ENCODE data around the gene PTPA. TPM values are rescaled to one million over a fixed set of nuclear protein-coding genes. Genes with fewer than 3 reads are reported as not detected.
"Not testable (repeated sequence)": the region's sequence is repeated elsewhere in the genome, so short reads cannot be mapped to it uniquely, and the experiment has no call there.

PTPA gene
- total and polyA plus RNA-seq, 8 donors = 32.7 to 71.4 (median 43.3) TPM

GRCh38 chr9:129162497-129163197 is 51.4 kb downstream of the PTPA start:
- WGBS, 2 donors = 92 to 93% methylated on average over 11 of the region's 11 CpGs
- no peak for ATAC-seq
- Histone ChIP-seq H3K9me3 (no peaks in the 10 kb centered on the region), H3K36me3 (no peaks in the 10 kb centered on the region), H3K4me3 (no peak overlapping the region), H3K27me3 (no peaks in the 10 kb centered on the region), H3K4me1 (peaks cover 7 to 13% (median 8%) of the 10 kb centered on the region in 3 donors), H3K27ac (no peak overlapping the region)
- TF ChIP-seq, protein P1, sequence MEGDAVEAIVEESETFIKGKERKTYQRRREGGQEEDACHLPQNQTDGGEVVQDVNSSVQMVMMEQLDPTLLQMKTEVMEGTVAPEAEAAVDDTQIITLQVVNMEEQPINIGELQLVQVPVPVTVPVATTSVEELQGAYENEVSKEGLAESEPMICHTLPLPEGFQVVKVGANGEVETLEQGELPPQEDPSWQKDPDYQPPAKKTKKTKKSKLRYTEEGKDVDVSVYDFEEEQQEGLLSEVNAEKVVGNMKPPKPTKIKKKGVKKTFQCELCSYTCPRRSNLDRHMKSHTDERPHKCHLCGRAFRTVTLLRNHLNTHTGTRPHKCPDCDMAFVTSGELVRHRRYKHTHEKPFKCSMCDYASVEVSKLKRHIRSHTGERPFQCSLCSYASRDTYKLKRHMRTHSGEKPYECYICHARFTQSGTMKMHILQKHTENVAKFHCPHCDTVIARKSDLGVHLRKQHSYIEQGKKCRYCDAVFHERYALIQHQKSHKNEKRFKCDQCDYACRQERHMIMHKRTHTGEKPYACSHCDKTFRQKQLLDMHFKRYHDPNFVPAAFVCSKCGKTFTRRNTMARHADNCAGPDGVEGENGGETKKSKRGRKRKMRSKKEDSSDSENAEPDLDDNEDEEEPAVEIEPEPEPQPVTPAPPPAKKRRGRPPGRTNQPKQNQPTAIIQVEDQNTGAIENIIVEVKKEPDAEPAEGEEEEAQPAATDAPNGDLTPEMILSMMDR (IDR thresholded peaks at IDR 0.05) = no peak
- intact Hi-C loops (cut with DNase I) = no loop called here
- FAIRE-seq = no peak
- DNase-seq = no peak

DNA sequence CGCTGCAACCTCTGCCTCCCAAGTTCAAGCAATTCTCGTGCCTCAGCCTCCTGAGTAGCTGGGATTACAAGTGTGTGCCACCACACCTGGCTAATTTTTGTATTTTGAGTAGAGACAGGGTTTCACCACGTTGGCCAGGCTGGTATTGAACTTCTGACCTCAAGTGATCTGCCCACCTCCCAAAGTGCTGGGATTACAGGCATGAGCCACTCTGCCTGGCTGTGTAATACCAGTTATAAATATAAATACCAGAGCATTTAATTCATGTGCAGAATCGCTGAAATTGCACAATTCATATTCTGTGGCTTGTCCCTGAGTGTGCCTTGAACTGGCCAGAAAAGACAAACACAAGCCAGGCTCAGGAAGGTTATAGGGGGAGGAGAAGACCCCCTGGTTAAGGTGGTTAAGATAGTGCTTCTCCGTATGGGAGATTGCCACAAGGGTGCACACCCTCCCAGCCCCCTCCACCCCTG is 52.0 kb downstream of the PTPA start:
- FAIRE-seq = not testable (repeated sequence)

DNA sequence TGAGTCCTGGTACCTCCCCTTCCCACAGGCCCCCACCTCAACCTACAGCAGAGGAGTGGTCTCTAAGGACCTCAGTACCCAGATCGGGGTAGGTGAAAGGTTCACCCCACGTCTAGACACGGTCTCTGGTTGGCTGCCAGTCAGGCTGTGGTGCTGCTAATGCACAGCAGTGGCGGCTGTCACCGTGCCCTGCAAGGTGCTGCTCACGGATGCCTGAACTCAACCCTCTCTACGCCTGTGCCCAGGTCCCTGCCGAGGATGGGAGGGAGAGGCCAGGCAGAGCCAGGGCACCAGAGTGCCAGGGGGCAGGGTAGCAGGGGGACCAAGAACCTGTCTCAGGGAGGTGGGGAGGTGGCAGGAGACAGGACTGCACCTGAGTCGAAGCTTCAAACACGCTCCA is 52.5 kb downstream of the PTPA start:
- no peak overlapping the region for H3K4me3 ChIP-seq
- H3K4me1 ChIP-seq = peaks cover 7 to 19% (median 17%) of the 10 kb centered on the region in 3 donors
- WGBS, 2 donors = 86 to 87% methylated on average over 10 of the region's 10 CpGs
- ATAC-seq (no peak), DNase-seq (no peak), FAIRE-seq (no peak)
- TF ChIP-seq, protein P1 (IDR thresholded peaks at IDR 0.05) = no peak
- no peaks in the 10 kb centered on the region for H3K9me3 ChIP-seq
- H3K27me3 ChIP-seq = no peaks in the 10 kb centered on the region
- peak overlapping the region; percentile 39 to 81 (median 60) for H3K27ac ChIP-seq
- no peaks in the 10 kb centered on the region for H3K36me3 ChIP-seq
- intact Hi-C loops (cut with DNase I) = no loop called here

More for the DNA sequence above, 52.0 kb downstream of the PTPA start:
- peak overlapping the region in 3 of 4 donors; percentile 46 to 81 (median 74) for H3K27ac ChIP-seq
- ATAC-seq; H3K9me3 ChIP-seq; DNase-seq; H3K27me3 ChIP-seq; H3K4me3 ChIP-seq; H3K36me3 ChIP-seq; intact Hi-C loops (cut with DNase I): not testable (repeated sequence)
- H3K4me1 ChIP-seq = peaks cover 7 to 19% (median 14%) of the 10 kb centered on the region in 3 donors
- WGBS, 2 donors = 76% methylated on average over 5 of the region's 5 CpGs

GRCh38 chr9:129164246-129164930 is 53.2 kb downstream of the PTPA start:
- peak in 3 of 4 donors; percentile 16 to 49 (median 20) for ATAC-seq
- no peaks in the 10 kb centered on the region for H3K36me3 ChIP-seq
- intact Hi-C loops (cut with DNase I) = no loop called here
- peaks cover 7 to 19% (median 17%) of the 10 kb centered on the region in 3 donors for H3K4me1 ChIP-seq
- H3K27ac ChIP-seq = peak overlapping the region; percentile 39 to 81 (median 60)
- TF ChIP-seq, protein P1 (IDR thresholded peaks at IDR 0.05) = no peak
- FAIRE-seq = no peak
- 54 to 55% methylated on average over 9 of the region's 9 CpGs for WGBS, 2 donors
- H3K27me3 ChIP-seq = no peaks in the 10 kb centered on the region
- no peak overlapping the region for H3K4me3 ChIP-seq
- no peaks in the 10 kb centered on the region for H3K9me3 ChIP-seq
- DNase-seq = peak in 2 of 6 donors; percentile 52 to 55

GRCh38 chr9:129165198-129165597 is 54.0 kb downstream of the PTPA start:
- no peaks in the 10 kb centered on the region for H3K36me3 ChIP-seq
- H3K4me1 ChIP-seq = peaks cover 7 to 19% (median 17%) of the 10 kb centered on the region in 3 donors
- ATAC-seq = no peak
- TF ChIP-seq, protein P1 (IDR thresholded peaks at IDR 0.05) = no peak
- no peaks in the 10 kb centered on the region for H3K27me3 ChIP-seq
- DNase-seq = no peak
- H3K27ac ChIP-seq = peak overlapping the region in 1 of 4 donors; percentile 74
- FAIRE-seq = no peak
- H3K4me3 ChIP-seq = no peak overlapping the region
- H3K9me3 ChIP-seq = no peaks in the 10 kb centered on the region
- intact Hi-C loops (cut with DNase I) = no loop called here
